ENCODE data around the gene BBX.

- TF ChIP-seq CTCF (IDR thresholded peaks at IDR 0.05) (no peak), POLR2A (IDR thresholded peaks at IDR 0.05) (peak in 1 of 2 donors; percentile 46)
These were observed 970 bp downstream of the BBX start for GRCh38 chr3:107523539-107524325.

Data from thyroid gland (tissue), 4 donors.